ENCODE data around the gene ANAPC1.
"Not testable (repeated sequence)": the region's sequence is repeated elsewhere in the genome, so short reads cannot be mapped to it uniquely, and the experiment has no call there.

The ANAPC1 gene

GRCh38 chr2:111883661-111884591 lies at the start of gene ANAPC1:
TSS of gene ANAPC1 (minus strand) at chr2:111884193. CDS start at chr2:111880825, 3,368 bp downstream.
- peaks cover 9% of the 10 kb centered on the region for H3K4me1 Mint-ChIP-seq
- H3K9me3 Mint-ChIP-seq: no peaks in the 10 kb centered on the region
- H3K27me3 Mint-ChIP-seq: no peaks in the 10 kb centered on the region
- peak within 1 kb of the TSS; percentile 99 for H3K27ac Mint-ChIP-seq
- peaks cover 2% of the 10 kb centered on the region for H3K36me3 Mint-ChIP-seq
- H3K4me3 Mint-ChIP-seq: peak within 1 kb of the TSS; percentile 99
- ATAC-seq: peak; percentile 97

- Mint-ChIP-seq H3K4me1 (no peaks in the 10 kb centered on the region), H3K4me3 (no peak overlapping the region), H3K27me3 (peaks cover 27% of the 10 kb centered on the region), H3K9me3 (no peaks in the 10 kb centered on the region), H3K36me3 (no peaks in the 10 kb centered on the region), H3K27ac (no peak overlapping the region)
- no peak for ATAC-seq
Observed at GRCh38 chr2:111932841-111933291, 48.9 kb upstream of the ANAPC1 start.

GRCh38 chr2:111930875-111931274 lies 46.9 kb upstream of the ANAPC1 start:
- H3K27ac Mint-ChIP-seq: no peak overlapping the region
- ATAC-seq: no peak
- H3K36me3 Mint-ChIP-seq: no peaks in the 10 kb centered on the region
- H3K4me3 Mint-ChIP-seq: no peak overlapping the region
- H3K27me3 Mint-ChIP-seq: peaks cover 25% of the 10 kb centered on the region
- H3K9me3 Mint-ChIP-seq: no peaks in the 10 kb centered on the region
- H3K4me1 Mint-ChIP-seq: no peaks in the 10 kb centered on the region

GRCh38 chr2:111930409-111930808 lies 46.4 kb upstream of the ANAPC1 start:
- H3K36me3 Mint-ChIP-seq: no peaks in the 10 kb centered on the region
- no peaks in the 10 kb centered on the region for H3K9me3 Mint-ChIP-seq
- H3K4me1 Mint-ChIP-seq: no peaks in the 10 kb centered on the region
- no peak overlapping the region for H3K4me3 Mint-ChIP-seq
- peak; percentile 44 for ATAC-seq
- H3K27ac Mint-ChIP-seq: no peak overlapping the region
- H3K27me3 Mint-ChIP-seq: peaks cover 23% of the 10 kb centered on the region

- H3K27me3 Mint-ChIP-seq: peaks cover 6% of the 10 kb centered on the region
- ATAC-seq: no peak
- no peak overlapping the region for H3K27ac Mint-ChIP-seq
- no peaks in the 10 kb centered on the region for H3K4me1 Mint-ChIP-seq
- H3K9me3 Mint-ChIP-seq: no peaks in the 10 kb centered on the region
- H3K36me3 Mint-ChIP-seq: no peaks in the 10 kb centered on the region
- H3K4me3 Mint-ChIP-seq: no peak overlapping the region
Observed at GRCh38 chr2:111927723-111928122, 43.7 kb upstream of the ANAPC1 start.

GRCh38 chr2:111924617-111925107 lies 40.7 kb upstream of the ANAPC1 start:
- ATAC-seq: no peak
- Mint-ChIP-seq H3K4me1 (no peaks in the 10 kb centered on the region), H3K27ac (no peak overlapping the region), H3K36me3 (no peaks in the 10 kb centered on the region), H3K27me3 (no peaks in the 10 kb centered on the region), H3K9me3 (no peaks in the 10 kb centered on the region), H3K4me3 (no peak overlapping the region)

GRCh38 chr2:111923276-111923804 lies 39.3 kb upstream of the ANAPC1 start:
- no peak overlapping the region for H3K27ac Mint-ChIP-seq
- H3K4me1 Mint-ChIP-seq: no peaks in the 10 kb centered on the region
- H3K27me3 Mint-ChIP-seq: no peaks in the 10 kb centered on the region
- H3K4me3 Mint-ChIP-seq: no peak overlapping the region
- ATAC-seq: no peak
- H3K36me3 Mint-ChIP-seq: no peaks in the 10 kb centered on the region
- H3K9me3 Mint-ChIP-seq: no peaks in the 10 kb centered on the region

GRCh38 chr2:111919794-111920608 lies 36.0 kb upstream of the ANAPC1 start:
- no peak for ATAC-seq
- H3K4me1 Mint-ChIP-seq: no peaks in the 10 kb centered on the region
- H3K27me3 Mint-ChIP-seq: no peaks in the 10 kb centered on the region
- no peaks in the 10 kb centered on the region for H3K9me3 Mint-ChIP-seq
- H3K36me3 Mint-ChIP-seq: no peaks in the 10 kb centered on the region
- H3K4me3 Mint-ChIP-seq: no peak overlapping the region
- H3K27ac Mint-ChIP-seq: no peak overlapping the region

GRCh38 chr2:111919365-111919764 lies 35.4 kb upstream of the ANAPC1 start:
- H3K9me3 Mint-ChIP-seq: no peaks in the 10 kb centered on the region
- no peak overlapping the region for H3K27ac Mint-ChIP-seq
- no peaks in the 10 kb centered on the region for H3K36me3 Mint-ChIP-seq
- no peaks in the 10 kb centered on the region for H3K4me1 Mint-ChIP-seq
- no peak for ATAC-seq
- no peak overlapping the region for H3K4me3 Mint-ChIP-seq
- H3K27me3 Mint-ChIP-seq: no peaks in the 10 kb centered on the region

- ATAC-seq: no peak
- Mint-ChIP-seq H3K4me1 (no peaks in the 10 kb centered on the region), H3K27ac (no peak overlapping the region), H3K36me3 (no peaks in the 10 kb centered on the region), H3K27me3 (no peaks in the 10 kb centered on the region), H3K9me3 (no peaks in the 10 kb centered on the region), H3K4me3 (no peak overlapping the region)
Observed at GRCh38 chr2:111918383-111918806, 34.4 kb upstream of the ANAPC1 start.

GRCh38 chr2:111917106-111917505 lies 33.1 kb upstream of the ANAPC1 start:
- no peak overlapping the region for H3K27ac Mint-ChIP-seq
- no peaks in the 10 kb centered on the region for H3K9me3 Mint-ChIP-seq
- no peaks in the 10 kb centered on the region for H3K4me1 Mint-ChIP-seq
- H3K4me3 Mint-ChIP-seq: no peak overlapping the region
- no peaks in the 10 kb centered on the region for H3K27me3 Mint-ChIP-seq
- H3K36me3 Mint-ChIP-seq: no peaks in the 10 kb centered on the region
- no peak for ATAC-seq

GRCh38 chr2:111912547-111912946 lies 28.6 kb upstream of the ANAPC1 start:
- Mint-ChIP-seq H3K36me3 (no peaks in the 10 kb centered on the region), H3K9me3 (no peaks in the 10 kb centered on the region), H3K27me3 (no peaks in the 10 kb centered on the region), H3K4me3 (no peak overlapping the region), H3K4me1 (no peaks in the 10 kb centered on the region), H3K27ac (no peak overlapping the region)
- no peak for ATAC-seq

GRCh38 chr2:111911295-111911977 lies 27.4 kb upstream of the ANAPC1 start:
- not testable (repeated sequence) for H3K36me3 Mint-ChIP-seq, H3K4me3 Mint-ChIP-seq, H3K9me3 Mint-ChIP-seq, H3K4me1 Mint-ChIP-seq, H3K27me3 Mint-ChIP-seq, H3K27ac Mint-ChIP-seq, ATAC-seq

- H3K27me3 Mint-ChIP-seq: no peaks in the 10 kb centered on the region
- peaks cover 11% of the 10 kb centered on the region for H3K4me1 Mint-ChIP-seq
- no peak overlapping the region for H3K4me3 Mint-ChIP-seq
- no peaks in the 10 kb centered on the region for H3K9me3 Mint-ChIP-seq
- no peak overlapping the region for H3K27ac Mint-ChIP-seq
- no peak for ATAC-seq
- H3K36me3 Mint-ChIP-seq: no peaks in the 10 kb centered on the region
Observed at GRCh38 chr2:111910609-111911277, 26.8 kb upstream of the ANAPC1 start.

Data from stimulated activated memory B cell treated with anti-CD40 and anti-IgM and Interleukin-4, amounts not matched to agents 10 μg/mL and 1 μg/mL and 100 μg/mL, for 72 hours (primary cell).